Spleen (tissue), 7 donors: ENCODE measurements around the gene VCP.

Experiments
- POLR2A ChIP-seq, 3 donors: fragments of 450-650 bp; IDR thresholded peaks; one replicate each; pipeline ENCODE4 v1.5.1; 2017; ENCODE audit warnings: antibody characterized with exemption in 3 of 3, mild to moderate bottlenecking in 1 of 3
- POLR2AphosphoS5 ChIP-seq, 3 donors: sonication (generic); formaldehyde crosslinking; IDR thresholded peaks; one replicate each; pipeline ENCODE4 v1.5.1; 2017; ENCODE audit warnings: antibody characterized with exemption in 3 of 3
- TF ChIP-seq, protein P1 (sequence below), 11 experiments: fragments of 200-600 bp in 7 of 11; fragments of 450-650 bp in 4 of 11; sonication (generic) in 4 of 11; IDR thresholded peaks in 8 of 11; conservative IDR thresholded peaks in 3 of 11; 1 replicate in 7 of 11; 2 replicates in 4 of 11; pipeline versions ENCODE4 v1.4.0 to v1.8.0; 2016 to 2021; ENCODE audit warnings: antibody characterized with exemption in 11 of 11, inconsistent platforms in 4 of 11, mild to moderate bottlenecking in 1 of 11
- donor health status: DM: no; HTN: no; CAD: no; lungs with moderate emphysema.
- donor health status: DM: no; HTN: no; CAD: no.
- donor health status: DM: no; HTN: no; CAD: no.

GRCh38 chr9:35089434-35089833 lies 17.0 kb upstream of the VCP start:
- TF ChIP-seq, protein P1, sequence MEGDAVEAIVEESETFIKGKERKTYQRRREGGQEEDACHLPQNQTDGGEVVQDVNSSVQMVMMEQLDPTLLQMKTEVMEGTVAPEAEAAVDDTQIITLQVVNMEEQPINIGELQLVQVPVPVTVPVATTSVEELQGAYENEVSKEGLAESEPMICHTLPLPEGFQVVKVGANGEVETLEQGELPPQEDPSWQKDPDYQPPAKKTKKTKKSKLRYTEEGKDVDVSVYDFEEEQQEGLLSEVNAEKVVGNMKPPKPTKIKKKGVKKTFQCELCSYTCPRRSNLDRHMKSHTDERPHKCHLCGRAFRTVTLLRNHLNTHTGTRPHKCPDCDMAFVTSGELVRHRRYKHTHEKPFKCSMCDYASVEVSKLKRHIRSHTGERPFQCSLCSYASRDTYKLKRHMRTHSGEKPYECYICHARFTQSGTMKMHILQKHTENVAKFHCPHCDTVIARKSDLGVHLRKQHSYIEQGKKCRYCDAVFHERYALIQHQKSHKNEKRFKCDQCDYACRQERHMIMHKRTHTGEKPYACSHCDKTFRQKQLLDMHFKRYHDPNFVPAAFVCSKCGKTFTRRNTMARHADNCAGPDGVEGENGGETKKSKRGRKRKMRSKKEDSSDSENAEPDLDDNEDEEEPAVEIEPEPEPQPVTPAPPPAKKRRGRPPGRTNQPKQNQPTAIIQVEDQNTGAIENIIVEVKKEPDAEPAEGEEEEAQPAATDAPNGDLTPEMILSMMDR (IDR thresholded peaks at IDR 0.05 in 8 of 11, conservative IDR thresholded peaks at IDR 0.05 in 3 of 11): no peak
- TF ChIP-seq POLR2A (IDR thresholded peaks at IDR 0.05) (no peak), POLR2AphosphoS5 (IDR thresholded peaks at IDR 0.05) (no peak)
